Stimulated activated CD4-positive, alpha-beta T cell treated with anti-CD3 and anti-CD28 coated beads, Interleukin-1b, Interleukin-23, amount 100 ng/mL, for 24 hours (primary cell): Measurements from ENCODE around the gene KRTAP10-2.
"Not testable (repeated sequence)": the region's sequence is repeated elsewhere in the genome, so short reads cannot be mapped to it uniquely, and the experiment has no call there.

Source experiments
- DNase-seq, 4 experiments: peaks; one replicate each; pipeline ENCODE4 v3.0.0-alpha.2; 2020; ENCODE audit warnings: low read depth in 4 of 4, low spot score in 1 of 4

KRTAP10-2 gene

GRCh38 chr21:44583089-44583799 is 31.9 kb upstream of the KRTAP10-2 start:
- DNase-seq, result no peak

DNA sequence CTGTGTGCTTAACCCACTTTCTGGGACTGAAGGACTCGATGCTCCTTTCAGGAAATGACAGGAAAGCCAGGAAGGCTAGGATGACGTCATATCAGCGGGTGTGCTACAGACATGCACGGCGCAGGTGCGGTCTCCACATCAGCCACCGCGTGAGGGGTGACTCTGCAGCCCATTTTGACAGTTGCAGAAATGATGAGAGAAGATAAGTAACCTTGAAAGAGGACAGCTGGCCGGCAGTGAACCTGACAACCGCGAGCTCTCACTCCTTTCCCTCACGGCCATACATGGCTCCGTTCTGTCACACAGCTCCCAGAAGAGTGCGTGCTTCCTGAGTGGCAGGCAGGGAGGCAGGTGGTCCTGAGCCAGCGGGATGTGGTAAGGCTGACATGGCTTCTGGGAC is 30.8 kb upstream of the KRTAP10-2 start:
- DNase-seq, result no peak

DNA sequence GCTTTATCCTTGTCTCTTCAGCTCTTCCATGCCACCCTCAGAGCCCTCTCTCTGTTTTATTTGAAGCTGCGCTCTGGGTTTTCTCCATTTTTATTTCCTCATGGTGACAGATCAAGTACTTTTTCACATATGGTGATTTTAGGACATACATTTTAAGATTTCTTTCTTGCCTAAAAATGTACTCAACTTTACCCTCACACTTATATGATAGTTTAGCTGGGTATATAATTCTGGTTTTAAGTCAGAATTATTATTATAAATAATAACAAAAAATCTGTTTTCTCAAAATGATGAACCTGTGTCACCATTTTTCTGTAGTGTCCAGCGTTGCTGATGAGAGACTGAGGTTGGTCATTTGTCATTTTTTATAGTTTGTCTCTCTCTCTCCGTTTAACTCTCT is 29.9 kb upstream of the KRTAP10-2 start:
- no peak for DNase-seq

DNA sequence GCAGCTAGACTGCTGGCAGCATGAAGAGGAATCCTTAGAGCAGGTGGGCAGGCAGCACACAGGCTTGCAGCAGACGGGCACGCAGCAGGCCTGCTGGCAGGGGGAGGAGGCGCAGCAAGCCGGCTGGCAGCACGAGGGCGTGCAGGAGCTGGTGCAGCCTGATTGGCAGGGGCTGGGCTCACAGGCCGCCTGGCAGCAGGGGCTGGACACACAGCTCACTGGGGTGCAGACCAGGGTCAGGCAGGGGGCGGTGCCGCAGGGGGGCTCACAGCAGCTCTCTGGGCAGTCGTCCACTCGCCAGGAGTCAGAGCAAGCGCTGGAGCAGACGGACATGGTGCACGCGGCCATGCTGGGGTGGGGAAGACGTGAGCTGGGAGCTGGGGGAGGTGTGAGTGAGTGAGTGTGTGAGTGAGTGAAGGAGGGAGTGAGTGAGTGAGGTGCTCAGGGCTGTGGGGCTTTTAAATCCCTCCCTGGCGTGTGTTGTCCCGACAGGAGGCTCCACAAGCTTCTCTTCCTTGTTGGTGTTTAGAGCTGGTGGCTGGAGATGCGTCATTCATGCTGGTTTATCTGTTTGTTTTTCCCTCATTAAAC is 29.0 kb upstream of the KRTAP10-2 start, which contains the start of gene KRTAP10-5:
Gene KRTAP10-5 (minus strand): TSS at position 374 of the 591 bp plus-strand sequence. CDS start 26 bp downstream, at position 348.
- not testable (repeated sequence) for DNase-seq

DNA sequence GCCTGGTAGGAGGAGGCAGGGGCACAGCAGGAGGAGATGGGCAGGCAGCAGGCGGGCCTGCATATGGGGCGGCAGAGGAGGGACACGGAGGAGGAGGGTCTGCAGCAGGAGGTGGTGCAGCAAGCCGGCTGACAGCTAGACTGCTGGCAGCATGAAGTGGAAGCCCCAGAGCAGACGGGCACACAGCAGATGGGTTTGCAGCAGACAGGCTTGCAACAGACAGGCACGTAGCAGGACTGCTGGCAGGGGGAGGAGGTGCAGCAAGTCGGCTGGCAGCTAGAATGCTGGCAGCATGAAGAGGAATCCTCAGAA is 28.5 kb upstream of the KRTAP10-2 start:
- no peak for DNase-seq

- no peak for DNase-seq
Measured at GRCh38 chr21:44579056-44579832, 27.9 kb upstream of the KRTAP10-2 start.

DNA sequence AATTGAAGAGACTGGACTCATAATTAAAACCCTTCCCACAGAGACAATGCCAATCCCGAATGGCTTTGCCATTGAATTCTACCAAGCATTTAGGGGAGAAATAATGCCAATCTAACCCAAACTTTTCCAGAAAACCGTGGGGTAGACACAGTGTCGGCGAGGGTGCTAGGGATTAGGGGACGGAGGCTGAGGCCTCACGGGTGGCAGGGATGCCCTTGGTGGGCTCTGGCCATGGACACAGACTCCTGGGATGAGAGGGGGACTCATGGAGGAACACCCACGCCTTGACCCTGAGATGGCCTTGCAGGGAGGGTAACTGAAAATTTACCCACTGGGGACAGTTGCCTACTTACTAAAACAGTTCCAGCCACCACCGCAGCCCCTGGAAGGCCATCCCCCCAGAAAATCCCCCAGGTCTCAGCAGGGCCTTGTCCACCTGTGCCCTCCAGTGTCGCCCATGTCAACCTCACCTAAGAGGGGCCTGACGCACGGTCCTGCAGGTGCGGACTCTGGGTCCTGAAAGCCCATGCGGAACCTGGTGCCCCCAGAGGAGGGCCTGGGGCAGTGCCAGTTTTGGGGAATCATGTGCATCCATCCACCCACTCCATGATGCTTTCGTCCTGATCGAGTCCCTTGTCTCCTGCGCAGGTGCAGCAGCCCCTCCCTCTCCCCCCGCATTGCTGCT is 27.2 kb upstream of the KRTAP10-2 start:
- DNase-seq, result no peak

- no peak for DNase-seq
Measured at GRCh38 chr21:44576025-44576420, 24.7 kb upstream of the KRTAP10-2 start.

- no peak for DNase-seq
Measured at GRCh38 chr21:44575307-44576024, 24.2 kb upstream of the KRTAP10-2 start.

GRCh38 chr21:44574457-44575306 is 23.4 kb upstream of the KRTAP10-2 start:
- no peak for DNase-seq

DNA sequence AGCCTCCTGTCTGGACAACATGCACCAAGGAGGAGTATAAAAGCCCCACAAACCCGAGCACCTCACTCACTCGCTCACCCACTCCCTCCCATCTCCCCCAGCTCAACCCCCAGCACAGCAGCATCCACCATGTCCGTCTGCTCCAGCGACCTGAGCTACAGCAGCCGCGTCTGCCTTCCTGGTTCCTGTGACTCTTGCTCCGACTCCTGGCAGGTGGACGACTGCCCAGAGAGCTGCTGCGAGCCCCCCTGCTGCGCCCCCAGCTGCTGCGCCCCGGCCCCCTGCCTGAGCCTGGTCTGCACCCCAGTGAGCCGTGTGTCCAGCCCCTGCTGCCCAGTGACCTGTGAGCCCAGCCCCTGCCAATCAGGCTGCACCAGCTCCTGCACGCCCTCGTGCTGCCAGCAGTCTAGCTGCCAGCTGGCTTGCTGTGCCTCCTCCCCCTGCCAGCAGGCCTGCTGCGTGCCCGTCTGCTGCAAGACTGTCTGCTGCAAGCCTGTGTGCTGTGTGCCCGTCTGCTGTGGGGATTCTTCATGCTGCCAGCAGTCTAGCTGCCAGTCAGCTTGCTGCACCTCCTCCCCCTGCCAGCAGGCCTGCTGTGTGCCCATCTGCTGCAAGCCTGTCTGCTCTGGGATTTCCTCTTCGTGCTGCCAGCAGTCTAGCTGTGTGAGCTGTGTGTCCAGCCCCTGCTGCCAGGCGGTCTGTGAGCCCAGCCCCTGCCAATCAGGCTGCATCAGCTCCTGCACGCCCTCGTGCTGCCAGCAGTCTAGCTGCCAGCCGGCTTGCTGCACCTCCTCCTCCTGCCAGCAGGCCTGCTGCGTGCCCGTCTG is 22.5 kb upstream of the KRTAP10-2 start, which contains the start of gene KRTAP10-4:
Gene KRTAP10-4 (plus strand): TSS at position 100 of the 827 bp plus-strand sequence. CDS start 30 bp downstream, at position 130.
- not testable (repeated sequence) for DNase-seq

- no peak for DNase-seq
Measured at GRCh38 chr21:44572959-44573583, 21.8 kb upstream of the KRTAP10-2 start.

GRCh38 chr21:44571844-44572782 is 20.8 kb upstream of the KRTAP10-2 start:
- no peak for DNase-seq

- DNase-seq, result no peak
Measured at GRCh38 chr21:44571296-44571695, 20.0 kb upstream of the KRTAP10-2 start.

- no peak for DNase-seq
Measured at GRCh38 chr21:44569861-44570517, 18.7 kb upstream of the KRTAP10-2 start.

- no peak for DNase-seq
Measured at GRCh38 chr21:44568667-44569556, 17.6 kb upstream of the KRTAP10-2 start.
